HG03469 (cell line): ENCODE measurements around the gene RBMS1.
A peak's percentile ranks its signal among the peaks of the same experiment; 100 is the strongest.

ENCODE experiments used
- ATAC-seq: cut with Tn5 transposase; IDR thresholded peaks from one replicate; pipeline ENCODE4 v1.9.1; 2021; ENCODE audit warnings: mild to moderate bottlenecking, moderate library complexity, moderate number of reproducible peaks; ENCODE audit not compliant: unreplicated experiment

Gene RBMS1

GRCh38 chr2:160365716-160366367 is 127.8 kb downstream of the RBMS1 start:
- no peak for ATAC-seq

- no peak for ATAC-seq
These were observed 129.2 kb downstream of the RBMS1 start for GRCh38 chr2:160364364-160364763.

GRCh38 chr2:160363961-160364360 is 129.6 kb downstream of the RBMS1 start:
- no peak for ATAC-seq

GRCh38 chr2:160363055-160363454 is 130.6 kb downstream of the RBMS1 start:
- ATAC-seq: no peak

- ATAC-seq: no peak
These were observed 131.1 kb downstream of the RBMS1 start for GRCh38 chr2:160362541-160362940.

- no peak for ATAC-seq
These were observed 131.6 kb downstream of the RBMS1 start for GRCh38 chr2:160362018-160362417.

- ATAC-seq: no peak
These were observed 133.4 kb downstream of the RBMS1 start for GRCh38 chr2:160360089-160360757.

- no peak for ATAC-seq
These were observed 135.6 kb downstream of the RBMS1 start for GRCh38 chr2:160358046-160358445.

GRCh38 chr2:160356485-160356884 is 137.1 kb downstream of the RBMS1 start:
- ATAC-seq: no peak

- no peak for ATAC-seq
These were observed 138.5 kb downstream of the RBMS1 start for GRCh38 chr2:160355080-160355479.

GRCh38 chr2:160354677-160355076 is 138.9 kb downstream of the RBMS1 start:
- no peak for ATAC-seq

- no peak for ATAC-seq
These were observed 139.8 kb downstream of the RBMS1 start for GRCh38 chr2:160353813-160354212.

- ATAC-seq: peak; percentile 42
These were observed 140.4 kb downstream of the RBMS1 start for GRCh38 chr2:160353166-160353565.

- no peak for ATAC-seq
These were observed 141.1 kb downstream of the RBMS1 start for GRCh38 chr2:160352500-160352899.

- no peak for ATAC-seq
These were observed 141.7 kb downstream of the RBMS1 start for GRCh38 chr2:160351956-160352355.

GRCh38 chr2:160349306-160349705 is 144.3 kb downstream of the RBMS1 start:
- no peak for ATAC-seq

- ATAC-seq: no peak
These were observed 146.2 kb downstream of the RBMS1 start for GRCh38 chr2:160347269-160347863.

GRCh38 chr2:160345071-160345764 is 148.4 kb downstream of the RBMS1 start:
- no peak for ATAC-seq

GRCh38 chr2:160343404-160343803 is 150.2 kb downstream of the RBMS1 start:
- ATAC-seq: no peak

GRCh38 chr2:160339726-160340125 is 153.9 kb downstream of the RBMS1 start:
- no peak for ATAC-seq

GRCh38 chr2:160338901-160339685 is 154.5 kb downstream of the RBMS1 start:
- no peak for ATAC-seq
